ENCODE results near the gene ATG3. TPM values are rescaled to one million over a fixed set of nuclear protein-coding genes. Genes with fewer than 3 reads are reported as not detected.

Gene ATG3
- total RNA-seq, 2 donors from 2014 or later: 28.7 to 57.5 TPM

- H3K4me1 ChIP-seq: peaks cover 0 to 13% of the 10 kb centered on the region in 2 donors
- H3K4me3 ChIP-seq: no peak overlapping the region
- H3K27ac ChIP-seq: no peak overlapping the region
- no peak for DNase-seq (ENCODE audit: low spot score)
- TF ChIP-seq CTCF (IDR thresholded peaks at IDR 0.05): no peak
- no peaks in the 10 kb centered on the region for H3K9me3 ChIP-seq
- no peaks in the 10 kb centered on the region for H3K27me3 ChIP-seq
- no peaks in the 10 kb centered on the region for H3K36me3 ChIP-seq
Observed at GRCh38 chr3:112604536-112604935, 42.8 kb upstream of the ATG3 start.

GRCh38 chr3:112602217-112602838 lies 40.6 kb upstream of the ATG3 start:
- no peak for TF ChIP-seq CTCF (IDR thresholded peaks at IDR 0.05)
- no peaks in the 10 kb centered on the region for H3K36me3 ChIP-seq
- no peak overlapping the region for H3K4me3 ChIP-seq
- DNase-seq (ENCODE audit: low spot score): no peak
- no peaks in the 10 kb centered on the region for H3K27me3 ChIP-seq
- peaks cover 0 to 13% of the 10 kb centered on the region in 2 donors for H3K4me1 ChIP-seq
- no peak overlapping the region for H3K27ac ChIP-seq
- H3K9me3 ChIP-seq: no peaks in the 10 kb centered on the region

- no peak for DNase-seq (ENCODE audit: low spot score)
- Histone ChIP-seq H3K4me3 (no peak overlapping the region), H3K36me3 (no peaks in the 10 kb centered on the region)
Observed at GRCh38 chr3:112598731-112599130, 37.0 kb upstream of the ATG3 start.

GRCh38 chr3:112597945-112598344 lies 36.2 kb upstream of the ATG3 start:
- no peak for DNase-seq (ENCODE audit: low spot score)
- Histone ChIP-seq H3K9me3 (no peaks in the 10 kb centered on the region), H3K36me3 (peaks cover 4% of the 10 kb centered on the region), H3K4me1 (no peaks in the 10 kb centered on the region), H3K27me3 (no peaks in the 10 kb centered on the region), H3K4me3 (no peak overlapping the region), H3K27ac (no peak overlapping the region)
- no peak for TF ChIP-seq CTCF (IDR thresholded peaks at IDR 0.05)

More at GRCh38 chr3:112598731-112599130, 37.0 kb upstream of the ATG3 start:
- no peak overlapping the region for H3K27ac ChIP-seq
- H3K4me1 ChIP-seq: no peaks in the 10 kb centered on the region
- H3K9me3 ChIP-seq: no peaks in the 10 kb centered on the region
- H3K27me3 ChIP-seq: no peaks in the 10 kb centered on the region
- TF ChIP-seq CTCF (IDR thresholded peaks at IDR 0.05): no peak

GRCh38 chr3:112594856-112595255 lies 33.1 kb upstream of the ATG3 start:
- Histone ChIP-seq H3K4me3 (no peak overlapping the region), H3K4me1 (no peaks in the 10 kb centered on the region), H3K27me3 (no peaks in the 10 kb centered on the region), H3K27ac (no peak overlapping the region), H3K36me3 (peaks cover 5% of the 10 kb centered on the region), H3K9me3 (no peaks in the 10 kb centered on the region)
- no peak for DNase-seq (ENCODE audit: low spot score)
- TF ChIP-seq CTCF (IDR thresholded peaks at IDR 0.05): no peak

GRCh38 chr3:112593258-112593657 lies 31.5 kb upstream of the ATG3 start:
- no peak overlapping the region for H3K27ac ChIP-seq
- H3K36me3 ChIP-seq: peaks cover 12% of the 10 kb centered on the region
- H3K4me1 ChIP-seq: no peaks in the 10 kb centered on the region
- H3K9me3 ChIP-seq: no peaks in the 10 kb centered on the region
- no peak for TF ChIP-seq CTCF (IDR thresholded peaks at IDR 0.05)
- no peaks in the 10 kb centered on the region for H3K27me3 ChIP-seq
- no peak overlapping the region for H3K4me3 ChIP-seq
- no peak for DNase-seq (ENCODE audit: low spot score)
